HepG2 (cell line): ENCODE results near the gene ANKRD11. TPM values are rescaled to one million over a fixed set of nuclear protein-coding genes. Genes with fewer than 3 reads are reported as not detected.

Experiments
- ATAC-seq: fragments of 200-7000 bp; cut with Tn5 transposase; 3 replicates; pipeline ENCODE4 v1.9.1; 2020; ENCODE audit warnings: mild to moderate bottlenecking, moderate library complexity
- BruUV-seq: library from RNA; stranded (reverse); fragments of 400-500 nt; replicated peaks from 2 replicates; lab custom pipeline; 2021; lab: Mats Ljungman, UMichigan
- CTCF ChIA-PET: fragments of 300-600 bp; formaldehyde crosslinking; extraction: SDS; loops from one replicate; lab custom pipeline; 2021; ENCODE audit warnings: low total read pairs, inconsistent platforms, low intra/inter-chr PET ratio; lab: Yijun Ruan, JAX
- POLR2A ChIA-PET: fragments of 350-600 bp; sonication (Branson Sonifier 250); formaldehyde crosslinking; loops from one replicate; lab custom pipeline; 2020; ENCODE audit warnings: antibody characterized with exemption, inconsistent platforms; lab: Yijun Ruan, JAX
- DNase-seq: peaks from one replicate; pipeline ENCODE4 v3.0.0-alpha.2; 2015; ENCODE audit warnings: low spot score
- FAIRE-seq: peaks from 3 replicates; lab custom pipeline; 2011; peaks lifted over from hg19 to GRCh38; lab: Jason Lieb, UNC
- H2AFZ ChIP-seq: one replicate; pipeline ENCODE4 v1.6.1; 2011; ENCODE audit warnings: low read length, inconsistent platforms
- H3K27ac ChIP-seq: fragments of 300-600 bp; 3 replicates; pipeline ENCODE4 v1.8.0; 2011; ENCODE audit warnings: mixed run types, mild to moderate bottlenecking, mixed read lengths, low read length, inconsistent platforms; ENCODE audit not compliant: insufficient read depth; ENCODE audit errors: extremely low read length
- H3K27me3 ChIP-seq, 2 experiments: fragments of 200-600 bp in 1 of 2; 2 replicates in 1 of 2; 3 replicates in 1 of 2; pipeline versions ENCODE4 v1.6.0 to v1.8.0; 2011; ENCODE audit warnings: low read length in 2 of 2, mild to moderate bottlenecking in 2 of 2, moderate library complexity in 2 of 2, inconsistent platforms in 1 of 2; ENCODE audit not compliant: insufficient read depth in 2 of 2, control insufficient read depth in 1 of 2
- H3K36me3 ChIP-seq, 2 experiments: fragments of 200-600 bp in 1 of 2; replicated peaks in 1 of 2; 2 replicates in 1 of 2; 3 replicates in 1 of 2; pipeline versions ENCODE4 v1.5.1 to v1.8.0; 2011; ENCODE audit warnings: low read length in 2 of 2, inconsistent platforms in 1 of 2; ENCODE audit not compliant: insufficient read depth in 2 of 2, control insufficient read depth in 1 of 2
- H3K4me1 ChIP-seq: 2 replicates; pipeline ENCODE4 v1.5.1; 2012; ENCODE audit warnings: low read length, inconsistent platforms; ENCODE audit not compliant: insufficient read depth
- H3K4me2 ChIP-seq: 2 replicates; pipeline ENCODE4 v1.6.0; 2011; ENCODE audit warnings: low read depth, low read length, inconsistent platforms
- H3K4me3 ChIP-seq, 3 experiments: fragments of 200-600 bp in 1 of 3; sonication (generic), shearing (Covaris generic) in 1 of 3; replicated peaks in 1 of 3; 2 replicates each; pipeline ENCODE4 v1.5.1; 2011 to 2016; ENCODE audit warnings: low read length in 3 of 3, inconsistent platforms in 2 of 3, low read depth in 2 of 3, mild to moderate bottlenecking in 2 of 3, control low read depth in 1 of 3, mixed read lengths in 1 of 3; ENCODE audit not compliant: insufficient read depth in 1 of 3
- H3K79me2 ChIP-seq: one replicate; pipeline ENCODE4 v1.6.1; 2011; ENCODE audit warnings: low read length, inconsistent platforms; ENCODE audit not compliant: insufficient read depth
- H3K9ac ChIP-seq: 2 replicates; pipeline ENCODE4 v1.6.0; 2011; ENCODE audit warnings: mild to moderate bottlenecking, low read depth, low read length, inconsistent platforms; ENCODE audit not compliant: insufficient read depth
- H3K9me3 ChIP-seq: 2 replicates; pipeline ENCODE4 v1.5.1; 2012; ENCODE audit warnings: mild to moderate bottlenecking, low read length
- H4K20me1 ChIP-seq: 2 replicates; pipeline ENCODE4 v1.6.0; 2011; ENCODE audit warnings: inconsistent platforms, mild to moderate bottlenecking, low read length, moderate library complexity; ENCODE audit not compliant: insufficient read depth
- CREB3 ChIP-seq: sonication (generic); formaldehyde crosslinking; IDR thresholded peaks from 2 replicates; pipeline ENCODE4 v1.5.0; 2020; ENCODE audit warnings: missing genetic modification reagents
- DNMT1 ChIP-seq: sonication (generic); formaldehyde crosslinking; IDR thresholded peaks from 2 replicates; pipeline ENCODE4 v1.5.1; 2020; ENCODE audit warnings: mild to moderate bottlenecking, missing genetic modification reagents
- EHMT2 ChIP-seq: fragments of 200-600 bp; sonication (generic); IDR thresholded peaks from 2 replicates; pipeline ENCODE4 v1.7.0; 2017; ENCODE audit warnings: antibody characterized with exemption, low read depth, low read length, borderline replicate concordance
- FOXA3 ChIP-seq: IDR thresholded peaks from 2 replicates; pipeline ENCODE4 v1.6.1; 2016; ENCODE audit warnings: missing genetic modification reagents, missing compliant biosample characterization
- NRL ChIP-seq: sonication (generic); formaldehyde crosslinking; IDR thresholded peaks from 2 replicates; pipeline ENCODE4 v1.5.0; 2020; ENCODE audit warnings: missing genetic modification reagents, mild to moderate bottlenecking, moderate library complexity, borderline replicate concordance
- PAF1 ChIP-seq: IDR thresholded peaks from 2 replicates; pipeline ENCODE4 v1.6.1; 2016; ENCODE audit warnings: missing genetic modification reagents, missing compliant biosample characterization
- SRSF9 ChIP-seq: fragments of 200-400 bp; formaldehyde crosslinking; IDR thresholded peaks from 2 replicates; pipeline ENCODE4 v1.6.1; 2018; ENCODE audit warnings: borderline replicate concordance, mild to moderate bottlenecking, low read depth, low read length; ENCODE audit not compliant: insufficient read depth, poor library complexity, severe bottlenecking
- THAP9 ChIP-seq: sonication (generic); formaldehyde crosslinking; IDR thresholded peaks from 2 replicates; pipeline ENCODE4; 2020; ENCODE audit warnings: missing genetic modification reagents, mild to moderate bottlenecking, borderline replicate concordance
- ZBTB49 ChIP-seq: sonication (generic); formaldehyde crosslinking; IDR thresholded peaks from 2 replicates; pipeline ENCODE4 v1.4.0; 2020; ENCODE audit warnings: missing genetic modification reagents, borderline replicate concordance
- ZNF549 ChIP-seq: sonication (generic); formaldehyde crosslinking; IDR thresholded peaks from 2 replicates; pipeline ENCODE4 v1.5.0; 2020; ENCODE audit warnings: missing genetic modification reagents
- ZNF556 ChIP-seq: sonication (generic); formaldehyde crosslinking; IDR thresholded peaks from 2 replicates; pipeline ENCODE4 v1.4.0; 2020; ENCODE audit warnings: mild to moderate bottlenecking, missing genetic modification reagents, borderline replicate concordance
- ZNF670 ChIP-seq: sonication (generic); formaldehyde crosslinking; IDR thresholded peaks from 2 replicates; pipeline ENCODE4 v1.8.0; 2022; ENCODE audit warnings: mild to moderate bottlenecking, missing genetic modification reagents, borderline replicate concordance
- ZNF737 ChIP-seq: sonication (generic); formaldehyde crosslinking; IDR thresholded peaks from 2 replicates; pipeline ENCODE4 v1.5.0; 2020; ENCODE audit warnings: missing genetic modification reagents, mild to moderate bottlenecking, borderline replicate concordance
- WGBS: methylation state at CpG from one replicate; pipeline ENCODE4 v1.1.6; 2017; ENCODE audit warnings: low lambda C conversion rate; 5-methylcytosine and 5-hydroxymethylcytosine counted together
- in situ Hi-C: cut with HindIII; loops from 2 replicates; pipeline ENCODE4 v1.10.0; 2017; ENCODE audit warnings: low pct_unique_long_range_greater_than_20kb; ENCODE audit not compliant: extremely low pct_ligation_motif_present
- intact Hi-C: fragments of 100-400 bp; cut with micrococcal nuclease; formaldehyde crosslinking; loops from one replicate; pipeline ENCODE4 v1.10.0; 2022; ENCODE audit not compliant: unreplicated experiment
- polyA plus RNA-seq, 8 experiments: library from polyadenylated mRNA; depleted of rRNA in 3 of 8; stranded (reverse) in 7 of 8; unstranded in 1 of 8; fragments of >200 nt; fragmentation: Illumina TruSeq in 4 of 8; extraction: Trizol in 4 of 8; gene quantifications; 2 replicates each; pipeline versions ENCODE4 v1.2.1 to v1.2.3, GENCODE V29; 2011 to 2016; ENCODE audit warnings: low read depth in 4 of 8, missing spikeins in 1 of 8, mixed read lengths in 1 of 8; ENCODE audit not compliant: insufficient read depth in 1 of 8
- total RNA-seq, 5 experiments: library from RNA; depleted of rRNA; stranded (reverse); fragments of >200 nt; fragmentation: Illumina TruSeq; extraction: Trizol; gene quantifications; 2 replicates each; pipeline ENCODE4 v1.2.3, GENCODE V29; 2016; ENCODE audit warnings: low read depth in 1 of 5

Gene ANKRD11
- total and polyA plus RNA-seq, 2 of the 13 experiments (the other 11 are each of a cell fraction or from before 2014, with no cell fraction given), result 21.4 to 38.4 TPM

- TF ChIP-seq THAP9 (0 out of 2 replicates have a peak, but pooled peaks have one; percentile 34), CREB3 (CRISPR knock-in tag) (no peak), ZNF670 (CRISPR knock-in tag) (no peak)
These were observed 104.6 kb downstream of the ANKRD11 start (continued) for GRCh38 chr16:89385712-89386111.

GRCh38 chr16:89384282-89384681, 106.1 kb downstream of the ANKRD11 start:
- H3K27ac ChIP-seq, result no peak overlapping the region
- ATAC-seq (no peak), DNase-seq (no peak), FAIRE-seq (no peak)
- H3K79me2 ChIP-seq, result peaks cover 95% of the 10 kb centered on the region
- BruUV-seq, result no TSS peak
- H3K4me1 ChIP-seq, result peaks cover 47% of the 10 kb centered on the region
- no peak overlapping the region for H2AFZ ChIP-seq
- H4K20me1 ChIP-seq, result peaks cover 95% of the 10 kb centered on the region
- H3K9me3 ChIP-seq, result no peaks in the 10 kb centered on the region
- intact Hi-C loops, result no loop called here
- ChIA-PET CTCF (no interaction called here), POLR2A (interaction anchor here (1.3 kb wide), 1 partner anchor 11 kb away, joined by 3 read pairs; no protein-coding TSS in a partner anchor)
- in situ Hi-C loops, result no loop called here
- H3K27me3 ChIP-seq, result no peaks in the 10 kb centered on the region
- H3K9ac ChIP-seq, result no peak overlapping the region
- H3K4me2 ChIP-seq, result peak overlapping the region; percentile 34; the same call in 1 of the 2 replicates
- WGBS, result 93% methylated on average over 12 of the region's 12 CpGs
- H3K4me3 ChIP-seq, result no peak overlapping the region
- peaks cover 0 to 12% of the 10 kb centered on the region in 2 experiments; a peak in 3 of 5 replicates for H3K36me3 ChIP-seq
- TF ChIP-seq PAF1 (no peak), FOXA3 (CRISPR knock-in tag) (no peak), SRSF9 (no peak), ZNF549 (CRISPR knock-in tag) (no peak), DNMT1 (no peak), ZNF737 (CRISPR knock-in tag) (no peak), ZBTB49 (CRISPR knock-in tag) (no peak), EHMT2 (no peak), NRL (CRISPR knock-in tag) (no peak), ZNF556 (no peak), THAP9 (no peak)
